DND-41 (cell line): ENCODE measurements around the gene ADCY4.

Experiments
- ATAC-seq: fragments of 200-7000 bp; cut with Tn5 transposase; 3 replicates; pipeline ENCODE4 v1.9.1; 2021; ENCODE audit warnings: low read depth; ENCODE audit not compliant: insufficient read depth
- DNase-seq: peaks from one replicate; pipeline ENCODE4 v3.0.0-alpha.2; 2020
- H2AFZ ChIP-seq: 2 replicates; pipeline ENCODE4 v1.6.0; 2012; ENCODE audit warnings: low read depth, low read length
- H3K27ac ChIP-seq: 2 replicates; pipeline ENCODE4 v1.5.1; 2012; ENCODE audit warnings: low read length, inconsistent platforms
- H3K27me3 ChIP-seq: fragments of 200-600 bp; sonication (generic); 2 replicates; pipeline ENCODE4 v1.6.0; 2012; ENCODE audit warnings: low read length, mild to moderate bottlenecking, inconsistent platforms; ENCODE audit not compliant: insufficient read depth, poor library complexity
- H3K36me3 ChIP-seq: 2 replicates; pipeline ENCODE4 v1.5.1; 2012; ENCODE audit warnings: low read length, inconsistent platforms; ENCODE audit not compliant: insufficient read depth
- H3K4me1 ChIP-seq: 2 replicates; pipeline ENCODE4 v1.5.1; 2012; ENCODE audit warnings: mild to moderate bottlenecking, low read length; ENCODE audit not compliant: insufficient read depth
- H3K4me2 ChIP-seq: 2 replicates; pipeline ENCODE4 v1.6.0; 2012; ENCODE audit warnings: mild to moderate bottlenecking, moderate library complexity, low read length, inconsistent platforms; ENCODE audit not compliant: insufficient read depth
- H3K4me3 ChIP-seq, 2 experiments: fragments of 200-600 bp in 1 of 2; shearing (Covaris generic) in 1 of 2; 2 replicates each; pipeline ENCODE4 v1.5.1; 2012 to 2016; ENCODE audit warnings: inconsistent platforms in 2 of 2, low read length in 2 of 2, mild to moderate bottlenecking in 2 of 2, low read depth in 1 of 2, moderate library complexity in 1 of 2
- H3K79me2 ChIP-seq: 2 replicates; pipeline ENCODE4 v1.6.0; 2012; ENCODE audit warnings: low read length, inconsistent platforms; ENCODE audit not compliant: insufficient read depth
- H3K9ac ChIP-seq: 2 replicates; pipeline ENCODE4 v1.6.0; 2012; ENCODE audit warnings: low read depth, mild to moderate bottlenecking, inconsistent platforms, low read length, moderate library complexity
- H3K9me3 ChIP-seq: 2 replicates; pipeline ENCODE4 v1.5.1; 2012; ENCODE audit warnings: low read length, moderate library complexity, mild to moderate bottlenecking, inconsistent platforms; ENCODE audit not compliant: insufficient read depth, severe bottlenecking
- H4K20me1 ChIP-seq: 2 replicates; pipeline ENCODE4 v1.6.0; 2012; ENCODE audit warnings: low read length; ENCODE audit not compliant: insufficient read depth
- CTCF ChIP-seq: IDR thresholded peaks from 2 replicates; pipeline ENCODE4 v1.5.1; 2012; ENCODE audit warnings: borderline replicate concordance, low read length, moderate library complexity, mild to moderate bottlenecking; ENCODE audit not compliant: poor library complexity, severe bottlenecking; ENCODE audit errors: extremely low read depth
- EZH2 ChIP-seq: IDR thresholded peaks from 3 replicates; pipeline ENCODE4 v1.6.1; 2012; ENCODE audit warnings: borderline replicate concordance, low read depth, mild to moderate bottlenecking, moderate library complexity, low read length, inconsistent platforms; ENCODE audit not compliant: severe bottlenecking

ADCY4 gene

GRCh38 chr14:24269368-24269767, 65.5 kb downstream of the ADCY4 start:
- H3K4me2 ChIP-seq, result no peak overlapping the region
- H3K4me1 ChIP-seq, result peaks cover 27% of the 10 kb centered on the region
- H2AFZ ChIP-seq, result no peak overlapping the region
- no peak overlapping the region for H3K4me3 ChIP-seq
- H3K27me3 ChIP-seq, result no peaks in the 10 kb centered on the region
- no peak overlapping the region for H3K9ac ChIP-seq
- no peak for TF ChIP-seq CTCF
- no peak for TF ChIP-seq EZH2
- H4K20me1 ChIP-seq, result no peaks in the 10 kb centered on the region
- H3K9me3 ChIP-seq, result no peaks in the 10 kb centered on the region
- peaks cover 14% of the 10 kb centered on the region; the same call in 1 of the 2 replicates for H3K36me3 ChIP-seq
- peaks cover 6% of the 10 kb centered on the region; the same call in 1 of the 2 replicates for H3K79me2 ChIP-seq
- ATAC-seq (no peak), DNase-seq (no peak)
- no peak overlapping the region for H3K27ac ChIP-seq
